RWPE2 (cell line): ENCODE results near the gene INHBE.

Experiments used
- ATAC-seq: fragments of 200-7000 bp; cut with Tn5 transposase; 3 replicates; pipeline ENCODE4 v1.9.1; 2021; ENCODE audit warnings: low read depth
- DNase-seq: peaks from one replicate; pipeline ENCODE4 v3.0.0-alpha.2; 2020; ENCODE audit warnings: low spot score
- H3K27ac ChIP-seq: fragments of 450-650 bp; 2 replicates; pipeline ENCODE4 v1.5.1; 2017; ENCODE audit warnings: mild to moderate bottlenecking; ENCODE audit not compliant: poor library complexity, severe bottlenecking
- H3K27me3 ChIP-seq: fragments of 250-450 bp; sonication (Bioruptor Pico); 2 replicates; pipeline ENCODE4 v1.5.1; 2021; ENCODE audit warnings: mild to moderate bottlenecking, moderate library complexity; ENCODE audit not compliant: insufficient read depth, poor library complexity, severe bottlenecking
- H3K36me3 ChIP-seq: fragments of 250-450 bp; sonication (Bioruptor Pico); 2 replicates; pipeline ENCODE4 v1.5.1; 2020; ENCODE audit warnings: low read depth, mild to moderate bottlenecking, moderate library complexity
- H3K4me1 ChIP-seq: fragments of 250-450 bp; sonication (Bioruptor Pico); 2 replicates; pipeline ENCODE4 v1.5.1; 2021; ENCODE audit warnings: mild to moderate bottlenecking, moderate library complexity; ENCODE audit not compliant: insufficient read depth, poor library complexity, severe bottlenecking
- H3K4me3 ChIP-seq: fragments of 250-450 bp; sonication (Bioruptor Pico); 2 replicates; pipeline ENCODE4 v1.5.1; 2021; ENCODE audit warnings: mild to moderate bottlenecking, moderate library complexity; ENCODE audit not compliant: severe bottlenecking
- H3K9me3 ChIP-seq: fragments of 250-450 bp; sonication (Bioruptor Pico); 2 replicates; pipeline ENCODE4 v1.5.1; 2021; ENCODE audit warnings: mild to moderate bottlenecking, moderate library complexity; ENCODE audit not compliant: severe bottlenecking
- CTCF ChIP-seq: fragments of 450-650 bp; IDR thresholded peaks from one replicate; pipeline ENCODE4 v1.5.1; 2017; ENCODE audit warnings: mild to moderate bottlenecking, moderate library complexity; ENCODE audit not compliant: poor library complexity, severe bottlenecking

The INHBE gene

GRCh38 chr12:57467212-57467874, 12.2 kb downstream of the INHBE start:
- no peaks in the 10 kb centered on the region for H3K36me3 ChIP-seq
- H3K27me3 ChIP-seq: peaks cover 7% of the 10 kb centered on the region
- no peaks in the 10 kb centered on the region for H3K9me3 ChIP-seq
- no peak overlapping the region for H3K27ac ChIP-seq
- no peak for ATAC-seq
- DNase-seq: no peak
- TF ChIP-seq CTCF: no peak
- H3K4me3 ChIP-seq: no peak overlapping the region
- no peaks in the 10 kb centered on the region for H3K4me1 ChIP-seq

- H3K4me3 ChIP-seq: no peak overlapping the region
- no peak for DNase-seq
- H3K27me3 ChIP-seq: peaks cover 13% of the 10 kb centered on the region
- no peak for TF ChIP-seq CTCF
- no peak overlapping the region for H3K27ac ChIP-seq
- no peaks in the 10 kb centered on the region for H3K36me3 ChIP-seq
- no peaks in the 10 kb centered on the region for H3K4me1 ChIP-seq
- ATAC-seq: no peak
- no peaks in the 10 kb centered on the region for H3K9me3 ChIP-seq
Observed at GRCh38 chr12:57467915-57468314, 12.8 kb downstream of the INHBE start.

GRCh38 chr12:57469296-57470164, 14.4 kb downstream of the INHBE start:
- no peaks in the 10 kb centered on the region for H3K36me3 ChIP-seq
- ATAC-seq (no peak), DNase-seq (no peak)
- H3K4me3 ChIP-seq: no peak overlapping the region
- no peak for TF ChIP-seq CTCF
- no peak overlapping the region for H3K27ac ChIP-seq
- H3K4me1 ChIP-seq: no peaks in the 10 kb centered on the region
- H3K27me3 ChIP-seq: peaks cover 29% of the 10 kb centered on the region
- H3K9me3 ChIP-seq: no peaks in the 10 kb centered on the region

GRCh38 chr12:57470286-57470969, 15.3 kb downstream of the INHBE start:
- H3K27ac ChIP-seq: no peak overlapping the region
- TF ChIP-seq CTCF: no peak
- DNase-seq: no peak
- no peaks in the 10 kb centered on the region for H3K9me3 ChIP-seq
- ATAC-seq: no peak
- H3K4me1 ChIP-seq: no peaks in the 10 kb centered on the region
- H3K4me3 ChIP-seq: no peak overlapping the region
- H3K27me3 ChIP-seq: peaks cover 38% of the 10 kb centered on the region
- H3K36me3 ChIP-seq: no peaks in the 10 kb centered on the region
